OCI-LY1 (cell line): Measurements from ENCODE around the gene CFAP43.

ENCODE experiments used
- EZH2 ChIP-seq: fragments of 200-600 bp; sonication (generic), shearing (Covaris generic); IDR thresholded peaks from 2 replicates; pipeline ENCODE4 v1.8.0; 2017; ENCODE audit warnings: borderline replicate concordance, mixed run types, mild to moderate bottlenecking, antibody characterized with exemption, low read length, moderate library complexity, mixed read lengths
- TF ChIP-seq, protein P1 (sequence below): fragments of 200-600 bp; sonication (generic), shearing (Covaris generic); IDR thresholded peaks from 2 replicates; pipeline ENCODE4 v1.5.1; 2017; ENCODE audit warnings: mild to moderate bottlenecking, antibody characterized with exemption, low read length, moderate library complexity, mixed read lengths

DNA sequence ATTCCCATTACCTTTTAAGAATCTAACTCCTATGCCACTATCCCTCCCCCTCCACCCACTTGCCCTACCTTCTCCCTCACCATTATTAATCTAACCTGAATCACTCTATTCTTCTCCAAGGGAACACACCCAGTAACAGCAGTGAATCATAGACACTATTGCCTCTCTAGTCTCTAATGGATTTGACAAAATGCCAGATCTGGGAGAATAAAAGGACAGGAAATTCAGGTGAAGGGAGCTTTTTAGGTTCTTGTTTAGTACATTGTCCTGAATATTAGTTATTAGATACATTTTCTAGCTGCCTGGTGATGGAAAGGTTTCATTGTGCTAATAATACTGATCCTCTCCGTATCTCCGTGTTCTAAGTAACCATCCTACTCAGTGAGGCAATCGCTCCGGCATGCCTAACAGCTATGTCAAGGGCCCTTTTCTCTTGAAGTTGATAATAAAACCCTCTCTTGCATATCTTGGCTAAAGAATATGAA is 114.3 kb downstream of the CFAP43 start:
- TF ChIP-seq, protein P1, sequence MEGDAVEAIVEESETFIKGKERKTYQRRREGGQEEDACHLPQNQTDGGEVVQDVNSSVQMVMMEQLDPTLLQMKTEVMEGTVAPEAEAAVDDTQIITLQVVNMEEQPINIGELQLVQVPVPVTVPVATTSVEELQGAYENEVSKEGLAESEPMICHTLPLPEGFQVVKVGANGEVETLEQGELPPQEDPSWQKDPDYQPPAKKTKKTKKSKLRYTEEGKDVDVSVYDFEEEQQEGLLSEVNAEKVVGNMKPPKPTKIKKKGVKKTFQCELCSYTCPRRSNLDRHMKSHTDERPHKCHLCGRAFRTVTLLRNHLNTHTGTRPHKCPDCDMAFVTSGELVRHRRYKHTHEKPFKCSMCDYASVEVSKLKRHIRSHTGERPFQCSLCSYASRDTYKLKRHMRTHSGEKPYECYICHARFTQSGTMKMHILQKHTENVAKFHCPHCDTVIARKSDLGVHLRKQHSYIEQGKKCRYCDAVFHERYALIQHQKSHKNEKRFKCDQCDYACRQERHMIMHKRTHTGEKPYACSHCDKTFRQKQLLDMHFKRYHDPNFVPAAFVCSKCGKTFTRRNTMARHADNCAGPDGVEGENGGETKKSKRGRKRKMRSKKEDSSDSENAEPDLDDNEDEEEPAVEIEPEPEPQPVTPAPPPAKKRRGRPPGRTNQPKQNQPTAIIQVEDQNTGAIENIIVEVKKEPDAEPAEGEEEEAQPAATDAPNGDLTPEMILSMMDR, result no peak
- no peak for TF ChIP-seq EZH2
